ENCODE results near the gene ASB10. TPM values are rescaled to one million over a fixed set of nuclear protein-coding genes. Genes with fewer than 3 reads are reported as not detected.

ASB10 gene
- polyA plus RNA-seq, 3 donors = not detected

GRCh38 chr7:151128716-151129115 lies 58.3 kb downstream of the ASB10 start:
- Mint-ChIP-seq H3K4me1 (no peaks in the 10 kb centered on the region), H3K9me3 (no peaks in the 10 kb centered on the region), H3K27ac (no peak overlapping the region), H3K27me3 (ENCODE audit: low read depth in 3 of 3) (peaks cover 2 to 12% (median 3%) of the 10 kb centered on the region in 3 donors), H3K36me3 (peaks cover 58 to 71% of the 10 kb centered on the region in 2 donors), H3K4me3 (no peak overlapping the region)
- Histone ChIP-seq H2AFZ (ENCODE audit: insufficient read depth, low read depth, low read length, poor library complexity, severe bottlenecking) (no peak overlapping the region), H3K4me1 (ENCODE audit: control insufficient read depth in 1 of 2, insufficient read depth in 2 of 2, low read length in 2 of 2) (no peaks in the 10 kb centered on the region), H3K27ac (ENCODE audit: low read depth in 1 of 2, low read length in 2 of 2) (no peak overlapping the region), H3K9me3 (replicated peaks in 1 of 2; ENCODE audit: control insufficient read depth in 1 of 2, insufficient read depth in 1 of 2, low read length in 2 of 2) (no peaks in the 10 kb centered on the region), H3K9ac (ENCODE audit: insufficient read depth, low read length, poor library complexity, severe bottlenecking) (no peak overlapping the region), H3K4me3 (replicated peaks in 1 of 3; ENCODE audit: low read depth in 2 of 3, low read length in 3 of 3) (no peak overlapping the region), H4K20me1 (ENCODE audit: insufficient read depth, low read length) (peaks cover 53% of the 10 kb centered on the region), H3K79me2 (ENCODE audit: insufficient read depth, low read length) (no peaks in the 10 kb centered on the region), H3K27me3 (ENCODE audit: control insufficient read depth in 2 of 2, insufficient read depth in 2 of 2, low read length in 2 of 2) (no peaks in the 10 kb centered on the region), H3K36me3 (replicated peaks in 1 of 2; ENCODE audit: control insufficient read depth in 1 of 2, insufficient read depth in 2 of 2, low read length in 2 of 2) (peaks cover 39 to 87% of the 10 kb centered on the region in 2 donors), H3K4me2 (replicated peaks; ENCODE audit: extremely low read depth, low read length, poor library complexity, severe bottlenecking) (no peak overlapping the region)
- no peak for DNase-seq
- intact Hi-C loops (cut with micrococcal nuclease) = no loop called here
- 78% methylated on average over 7 of the region's 8 CpGs for WGBS (ENCODE audit: insufficient coverage)
- TF ChIP-seq, protein P1, sequence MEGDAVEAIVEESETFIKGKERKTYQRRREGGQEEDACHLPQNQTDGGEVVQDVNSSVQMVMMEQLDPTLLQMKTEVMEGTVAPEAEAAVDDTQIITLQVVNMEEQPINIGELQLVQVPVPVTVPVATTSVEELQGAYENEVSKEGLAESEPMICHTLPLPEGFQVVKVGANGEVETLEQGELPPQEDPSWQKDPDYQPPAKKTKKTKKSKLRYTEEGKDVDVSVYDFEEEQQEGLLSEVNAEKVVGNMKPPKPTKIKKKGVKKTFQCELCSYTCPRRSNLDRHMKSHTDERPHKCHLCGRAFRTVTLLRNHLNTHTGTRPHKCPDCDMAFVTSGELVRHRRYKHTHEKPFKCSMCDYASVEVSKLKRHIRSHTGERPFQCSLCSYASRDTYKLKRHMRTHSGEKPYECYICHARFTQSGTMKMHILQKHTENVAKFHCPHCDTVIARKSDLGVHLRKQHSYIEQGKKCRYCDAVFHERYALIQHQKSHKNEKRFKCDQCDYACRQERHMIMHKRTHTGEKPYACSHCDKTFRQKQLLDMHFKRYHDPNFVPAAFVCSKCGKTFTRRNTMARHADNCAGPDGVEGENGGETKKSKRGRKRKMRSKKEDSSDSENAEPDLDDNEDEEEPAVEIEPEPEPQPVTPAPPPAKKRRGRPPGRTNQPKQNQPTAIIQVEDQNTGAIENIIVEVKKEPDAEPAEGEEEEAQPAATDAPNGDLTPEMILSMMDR (IDR thresholded peaks at IDR 0.05) = no peak

GRCh38 chr7:151128144-151128543 lies 58.9 kb downstream of the ASB10 start:
- no peaks in the 10 kb centered on the region for H3K9me3 ChIP-seq (replicated peaks in 1 of 2; ENCODE audit: control insufficient read depth in 1 of 2, insufficient read depth in 1 of 2, low read length in 2 of 2)

More at GRCh38 chr7:151128144-151128543, 58.9 kb downstream of the ASB10 start:
- H3K9me3 Mint-ChIP-seq = peaks cover 0 to 2% (median 0%) of the 10 kb centered on the region in 7 donors
- no peaks in the 10 kb centered on the region for H3K79me2 ChIP-seq (ENCODE audit: insufficient read depth, low read length)
- no peaks in the 10 kb centered on the region for H3K4me1 Mint-ChIP-seq
- peaks cover 45 to 89% of the 10 kb centered on the region in 2 donors for H3K36me3 ChIP-seq (replicated peaks in 1 of 2; ENCODE audit: control insufficient read depth in 1 of 2, insufficient read depth in 2 of 2, low read length in 2 of 2)
- H3K9ac ChIP-seq (ENCODE audit: insufficient read depth, low read length, poor library complexity, severe bottlenecking) = no peak overlapping the region
- H2AFZ ChIP-seq (ENCODE audit: insufficient read depth, low read depth, low read length, poor library complexity, severe bottlenecking) = no peak overlapping the region
- H3K4me1 ChIP-seq (ENCODE audit: control insufficient read depth in 1 of 2, insufficient read depth in 2 of 2, low read length in 2 of 2) = no peaks in the 10 kb centered on the region
- H3K4me2 ChIP-seq (replicated peaks; ENCODE audit: extremely low read depth, low read length, poor library complexity, severe bottlenecking) = no peak overlapping the region
- no peaks in the 10 kb centered on the region for H3K27me3 ChIP-seq (ENCODE audit: control insufficient read depth in 2 of 2, insufficient read depth in 2 of 2, low read length in 2 of 2)
- peaks cover 59% of the 10 kb centered on the region for H4K20me1 ChIP-seq (ENCODE audit: insufficient read depth, low read length)
- no peak for DNase-seq
- no peak overlapping the region for H3K4me3 ChIP-seq (replicated peaks in 1 of 3; ENCODE audit: low read depth in 2 of 3, low read length in 3 of 3)
- no peak overlapping the region for H3K27ac ChIP-seq (ENCODE audit: low read depth in 1 of 2, low read length in 2 of 2)
- H3K27me3 Mint-ChIP-seq (ENCODE audit: low read depth in 3 of 3) = peaks cover 2 to 15% (median 3%) of the 10 kb centered on the region in 3 donors
- peaks cover 61 to 77% of the 10 kb centered on the region in 2 donors for H3K36me3 Mint-ChIP-seq
- WGBS (ENCODE audit: insufficient coverage) = 85% methylated on average over 8 of the region's 14 CpGs
- H3K4me3 Mint-ChIP-seq = no peak overlapping the region
- H3K27ac Mint-ChIP-seq = no peak overlapping the region
- intact Hi-C loops (cut with micrococcal nuclease) = no loop called here
- TF ChIP-seq, protein P1 (IDR thresholded peaks at IDR 0.05) = no peak

Measured in CD14-positive monocyte (primary cell).